Measurements from ENCODE around the gene MINDY4.

Gene MINDY4

GRCh38 chr7:30916255-30916654 lies 145.0 kb downstream of the MINDY4 start:
- H3K4me2 ChIP-seq: no peak overlapping the region
- no peaks in the 10 kb centered on the region for H3K79me2 ChIP-seq (ENCODE audit: insufficient read depth, low read depth)
- no peaks in the 10 kb centered on the region for H3K27me3 ChIP-seq (ENCODE audit: insufficient read depth, low read depth)
- no peak overlapping the region for H2AFZ ChIP-seq (ENCODE audit: low read depth)
- H3K27ac ChIP-seq: no peak overlapping the region
- no peaks in the 10 kb centered on the region for H3K4me1 ChIP-seq (ENCODE audit: low read depth, poor library complexity, severe bottlenecking)
- no peak overlapping the region for H3K4me3 ChIP-seq (IDR thresholded peaks at IDR 0.05; ENCODE audit: insufficient read depth, low read depth, low read length)
- H3K36me3 ChIP-seq (ENCODE audit: insufficient read depth): no peaks in the 10 kb centered on the region
- no peak overlapping the region for H3K9ac ChIP-seq
- H4K20me1 ChIP-seq (ENCODE audit: insufficient read depth): no peaks in the 10 kb centered on the region
- TF ChIP-seq, protein P1, sequence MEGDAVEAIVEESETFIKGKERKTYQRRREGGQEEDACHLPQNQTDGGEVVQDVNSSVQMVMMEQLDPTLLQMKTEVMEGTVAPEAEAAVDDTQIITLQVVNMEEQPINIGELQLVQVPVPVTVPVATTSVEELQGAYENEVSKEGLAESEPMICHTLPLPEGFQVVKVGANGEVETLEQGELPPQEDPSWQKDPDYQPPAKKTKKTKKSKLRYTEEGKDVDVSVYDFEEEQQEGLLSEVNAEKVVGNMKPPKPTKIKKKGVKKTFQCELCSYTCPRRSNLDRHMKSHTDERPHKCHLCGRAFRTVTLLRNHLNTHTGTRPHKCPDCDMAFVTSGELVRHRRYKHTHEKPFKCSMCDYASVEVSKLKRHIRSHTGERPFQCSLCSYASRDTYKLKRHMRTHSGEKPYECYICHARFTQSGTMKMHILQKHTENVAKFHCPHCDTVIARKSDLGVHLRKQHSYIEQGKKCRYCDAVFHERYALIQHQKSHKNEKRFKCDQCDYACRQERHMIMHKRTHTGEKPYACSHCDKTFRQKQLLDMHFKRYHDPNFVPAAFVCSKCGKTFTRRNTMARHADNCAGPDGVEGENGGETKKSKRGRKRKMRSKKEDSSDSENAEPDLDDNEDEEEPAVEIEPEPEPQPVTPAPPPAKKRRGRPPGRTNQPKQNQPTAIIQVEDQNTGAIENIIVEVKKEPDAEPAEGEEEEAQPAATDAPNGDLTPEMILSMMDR (conservative IDR thresholded peaks at IDR 0.05; ENCODE audit: low read depth, low read length): no peak

DNA sequence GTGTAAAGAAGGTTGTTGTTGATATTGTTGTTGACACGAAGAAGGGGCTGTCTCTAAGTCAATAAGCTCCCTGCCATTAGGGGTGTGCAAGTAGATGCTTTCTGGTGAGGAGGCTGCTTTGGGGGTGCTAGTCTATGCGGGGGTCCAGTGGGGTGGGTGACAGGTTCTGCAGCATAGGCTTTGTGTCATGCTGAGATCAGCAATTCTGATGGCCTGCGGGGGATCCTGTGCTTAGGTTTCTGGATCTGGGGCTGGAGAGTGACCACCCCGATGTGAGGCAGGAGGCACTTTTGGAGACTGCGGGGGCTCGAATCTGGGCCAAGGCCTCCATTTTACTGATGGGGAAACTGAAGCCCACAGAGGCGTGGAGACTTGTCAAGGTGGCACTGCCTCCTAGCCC lies 145.6 kb downstream of the MINDY4 start:
- TF ChIP-seq, protein P1 (conservative IDR thresholded peaks at IDR 0.05; ENCODE audit: low read depth, low read length): no peak
- Histone ChIP-seq H3K27ac (no peak overlapping the region), H3K9ac (no peak overlapping the region), H3K79me2 (ENCODE audit: insufficient read depth, low read depth) (no peaks in the 10 kb centered on the region), H3K4me2 (no peak overlapping the region), H3K27me3 (ENCODE audit: insufficient read depth, low read depth) (no peaks in the 10 kb centered on the region), H3K4me1 (ENCODE audit: low read depth, poor library complexity, severe bottlenecking) (no peaks in the 10 kb centered on the region), H2AFZ (ENCODE audit: low read depth) (no peak overlapping the region), H3K4me3 (IDR thresholded peaks at IDR 0.05; ENCODE audit: insufficient read depth, low read depth, low read length) (no peak overlapping the region), H4K20me1 (ENCODE audit: insufficient read depth) (no peaks in the 10 kb centered on the region), H3K36me3 (ENCODE audit: insufficient read depth) (no peaks in the 10 kb centered on the region)

GRCh38 chr7:30917216-30917893 lies 146.1 kb downstream of the MINDY4 start:
- no peaks in the 10 kb centered on the region for H3K4me1 ChIP-seq (ENCODE audit: low read depth, poor library complexity, severe bottlenecking)
- no peak overlapping the region for H2AFZ ChIP-seq (ENCODE audit: low read depth)
- TF ChIP-seq, protein P1 (conservative IDR thresholded peaks at IDR 0.05; ENCODE audit: low read depth, low read length): no peak
- H3K27ac ChIP-seq: no peak overlapping the region
- no peak overlapping the region for H3K9ac ChIP-seq
- no peak overlapping the region for H3K4me2 ChIP-seq
- no peaks in the 10 kb centered on the region for H3K27me3 ChIP-seq (ENCODE audit: insufficient read depth, low read depth)
- no peaks in the 10 kb centered on the region for H4K20me1 ChIP-seq (ENCODE audit: insufficient read depth)
- no peaks in the 10 kb centered on the region for H3K36me3 ChIP-seq (ENCODE audit: insufficient read depth)
- H3K79me2 ChIP-seq (ENCODE audit: insufficient read depth, low read depth): no peaks in the 10 kb centered on the region
- H3K4me3 ChIP-seq (IDR thresholded peaks at IDR 0.05; ENCODE audit: insufficient read depth, low read depth, low read length): no peak overlapping the region

- Histone ChIP-seq H3K27me3 (ENCODE audit: insufficient read depth, low read depth) (no peaks in the 10 kb centered on the region), H3K27ac (no peak overlapping the region), H3K4me1 (ENCODE audit: low read depth, poor library complexity, severe bottlenecking) (no peaks in the 10 kb centered on the region), H3K36me3 (ENCODE audit: insufficient read depth) (no peaks in the 10 kb centered on the region), H4K20me1 (ENCODE audit: insufficient read depth) (no peaks in the 10 kb centered on the region), H3K9ac (no peak overlapping the region), H3K79me2 (ENCODE audit: insufficient read depth, low read depth) (no peaks in the 10 kb centered on the region), H3K4me3 (IDR thresholded peaks at IDR 0.05; ENCODE audit: insufficient read depth, low read depth, low read length) (no peak overlapping the region), H3K4me2 (no peak overlapping the region), H2AFZ (ENCODE audit: low read depth) (no peak overlapping the region)
- TF ChIP-seq, protein P1 (conservative IDR thresholded peaks at IDR 0.05; ENCODE audit: low read depth, low read length): no peak
These were observed 147.5 kb downstream of the MINDY4 start for GRCh38 chr7:30918676-30919075.

All from KMS-11 (cell line).